ENCODE measurements around the gene ATAD3B.
"Not testable (repeated sequence)": the region's sequence is repeated elsewhere in the genome, so short reads cannot be mapped to it uniquely, and the experiment has no call there.

ATAD3B gene

GRCh38 chr1:1482856-1483255 is 11.3 kb downstream of the ATAD3B start:
- no peak for DNase-seq (ENCODE audit: low read depth)

GRCh38 chr1:1483714-1484113 is 12.1 kb downstream of the ATAD3B start:
- DNase-seq (ENCODE audit: low read depth), result no peak

GRCh38 chr1:1484976-1485750 is 13.6 kb downstream of the ATAD3B start:
- DNase-seq (ENCODE audit: low read depth), result not testable (repeated sequence)

GRCh38 chr1:1485755-1486317 is 14.3 kb downstream of the ATAD3B start:
- not testable (repeated sequence) for DNase-seq (ENCODE audit: low read depth)

GRCh38 chr1:1487701-1488100 is 16.1 kb downstream of the ATAD3B start:
- no peak for DNase-seq (ENCODE audit: low read depth)

- DNase-seq (ENCODE audit: low read depth), result no peak
Observed at GRCh38 chr1:1489231-1489630, 17.7 kb downstream of the ATAD3B start.

GRCh38 chr1:1489861-1490260 is 18.3 kb downstream of the ATAD3B start:
- no peak for DNase-seq (ENCODE audit: low read depth)

- DNase-seq (ENCODE audit: low read depth), result no peak
Observed at GRCh38 chr1:1490633-1491230, 19.2 kb downstream of the ATAD3B start.

- DNase-seq (ENCODE audit: low read depth), result no peak
Observed at GRCh38 chr1:1491601-1492000, 20.0 kb downstream of the ATAD3B start.

- DNase-seq (ENCODE audit: low read depth), result not testable (repeated sequence)
Observed at GRCh38 chr1:1494311-1494710, 22.7 kb downstream of the ATAD3B start.

- DNase-seq (ENCODE audit: low read depth), result not testable (repeated sequence)
Observed at GRCh38 chr1:1495461-1495975, 24.0 kb downstream of the ATAD3B start.

GRCh38 chr1:1504777-1505365 is 33.3 kb downstream of the ATAD3B start:
- peak; percentile 73 for DNase-seq (ENCODE audit: low read depth)

- peak; percentile 29 for DNase-seq (ENCODE audit: low read depth)
Observed at GRCh38 chr1:1505366-1505798, 33.8 kb downstream of the ATAD3B start.

GRCh38 chr1:1505801-1506200 is 34.2 kb downstream of the ATAD3B start:
- DNase-seq (ENCODE audit: low read depth), result not testable (repeated sequence)

- DNase-seq (ENCODE audit: low read depth), result no peak
Observed at GRCh38 chr1:1507305-1507704, 35.7 kb downstream of the ATAD3B start.

GRCh38 chr1:1508775-1509464 is 37.4 kb downstream of the ATAD3B start:
- DNase-seq (ENCODE audit: low read depth), result not testable (repeated sequence)

- DNase-seq (ENCODE audit: low read depth), result not testable (repeated sequence)
Observed at GRCh38 chr1:1509465-1509850, 37.9 kb downstream of the ATAD3B start.

GRCh38 chr1:1510912-1511532 is 39.5 kb downstream of the ATAD3B start:
- DNase-seq (ENCODE audit: low read depth), result no peak

- peak; percentile 96 for DNase-seq (ENCODE audit: low read depth)
Observed at GRCh38 chr1:1511533-1512285, 40.1 kb downstream of the ATAD3B start, which contains the start of gene ATAD3A. Gene ATAD3A (plus strand): TSS chr1:1512162. CDS start chr1:1512269, 107 bp downstream.

GRCh38 chr1:1512425-1512824 is 40.9 kb downstream of the ATAD3B start:
- peak; percentile 13 for DNase-seq (ENCODE audit: low read depth)

GRCh38 chr1:1513675-1514074 is 42.1 kb downstream of the ATAD3B start:
- DNase-seq (ENCODE audit: low read depth), result not testable (repeated sequence)

All from activated T-cell treated with anti-CD3 and anti-CD28 coated beads for 48 hours (primary cell).